ENCODE data around the gene GABRG3.

DNA sequence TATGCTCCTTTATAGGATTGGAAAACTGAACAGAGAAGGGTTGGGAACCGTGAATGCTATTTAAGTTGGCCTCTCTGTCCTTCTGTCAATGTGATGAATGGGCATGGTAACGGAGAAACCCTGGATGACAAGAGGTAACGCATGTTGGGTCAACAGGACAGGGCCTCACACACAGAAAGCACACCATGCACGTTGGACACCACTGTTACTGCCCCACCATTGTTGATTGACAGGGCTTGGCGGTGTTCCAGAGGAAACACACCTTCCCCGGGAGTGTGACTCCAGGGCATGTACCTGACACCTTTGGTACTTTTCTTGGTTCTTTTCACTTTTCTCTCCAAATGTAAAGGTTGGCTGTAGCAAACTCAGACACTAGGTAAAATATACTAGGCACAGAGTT lies 579.7 kb downstream of the GABRG3 start:
- TF ChIP-seq RAD21 (IDR thresholded peaks at IDR 0.05) = no peak
- TF ChIP-seq, protein P1, sequence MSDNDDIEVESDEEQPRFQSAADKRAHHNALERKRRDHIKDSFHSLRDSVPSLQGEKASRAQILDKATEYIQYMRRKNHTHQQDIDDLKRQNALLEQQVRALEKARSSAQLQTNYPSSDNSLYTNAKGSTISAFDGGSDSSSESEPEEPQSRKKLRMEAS (IDR thresholded peaks at IDR 0.05) = no peak
- TF ChIP-seq, protein P2, sequence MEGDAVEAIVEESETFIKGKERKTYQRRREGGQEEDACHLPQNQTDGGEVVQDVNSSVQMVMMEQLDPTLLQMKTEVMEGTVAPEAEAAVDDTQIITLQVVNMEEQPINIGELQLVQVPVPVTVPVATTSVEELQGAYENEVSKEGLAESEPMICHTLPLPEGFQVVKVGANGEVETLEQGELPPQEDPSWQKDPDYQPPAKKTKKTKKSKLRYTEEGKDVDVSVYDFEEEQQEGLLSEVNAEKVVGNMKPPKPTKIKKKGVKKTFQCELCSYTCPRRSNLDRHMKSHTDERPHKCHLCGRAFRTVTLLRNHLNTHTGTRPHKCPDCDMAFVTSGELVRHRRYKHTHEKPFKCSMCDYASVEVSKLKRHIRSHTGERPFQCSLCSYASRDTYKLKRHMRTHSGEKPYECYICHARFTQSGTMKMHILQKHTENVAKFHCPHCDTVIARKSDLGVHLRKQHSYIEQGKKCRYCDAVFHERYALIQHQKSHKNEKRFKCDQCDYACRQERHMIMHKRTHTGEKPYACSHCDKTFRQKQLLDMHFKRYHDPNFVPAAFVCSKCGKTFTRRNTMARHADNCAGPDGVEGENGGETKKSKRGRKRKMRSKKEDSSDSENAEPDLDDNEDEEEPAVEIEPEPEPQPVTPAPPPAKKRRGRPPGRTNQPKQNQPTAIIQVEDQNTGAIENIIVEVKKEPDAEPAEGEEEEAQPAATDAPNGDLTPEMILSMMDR (IDR thresholded peaks at IDR 0.05; ENCODE audit: low read depth, low read length, missing input control) = no peak
- no peak for TF ChIP-seq SP1 (IDR thresholded peaks at IDR 0.05)
- TF ChIP-seq FOXA1 (IDR thresholded peaks at IDR 0.05) = no peak
- TF ChIP-seq YY1 (IDR thresholded peaks at IDR 0.05) = no peak
- TF ChIP-seq, protein P3, sequence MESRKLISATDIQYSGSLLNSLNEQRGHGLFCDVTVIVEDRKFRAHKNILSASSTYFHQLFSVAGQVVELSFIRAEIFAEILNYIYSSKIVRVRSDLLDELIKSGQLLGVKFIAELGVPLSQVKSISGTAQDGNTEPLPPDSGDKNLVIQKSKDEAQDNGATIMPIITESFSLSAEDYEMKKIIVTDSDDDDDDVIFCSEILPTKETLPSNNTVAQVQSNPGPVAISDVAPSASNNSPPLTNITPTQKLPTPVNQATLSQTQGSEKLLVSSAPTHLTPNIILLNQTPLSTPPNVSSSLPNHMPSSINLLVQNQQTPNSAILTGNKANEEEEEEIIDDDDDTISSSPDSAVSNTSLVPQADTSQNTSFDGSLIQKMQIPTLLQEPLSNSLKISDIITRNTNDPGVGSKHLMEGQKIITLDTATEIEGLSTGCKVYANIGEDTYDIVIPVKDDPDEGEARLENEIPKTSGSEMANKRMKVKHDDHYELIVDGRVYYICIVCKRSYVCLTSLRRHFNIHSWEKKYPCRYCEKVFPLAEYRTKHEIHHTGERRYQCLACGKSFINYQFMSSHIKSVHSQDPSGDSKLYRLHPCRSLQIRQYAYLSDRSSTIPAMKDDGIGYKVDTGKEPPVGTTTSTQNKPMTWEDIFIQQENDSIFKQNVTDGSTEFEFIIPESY (IDR thresholded peaks at IDR 0.05) = no peak
- TF ChIP-seq TAF1 (conservative IDR thresholded peaks at IDR 0.05) = no peak
- no peak for TF ChIP-seq GABPA (IDR thresholded peaks at IDR 0.05 in 1 of 2, conservative IDR thresholded peaks at IDR 0.05 in 1 of 2)
- TF ChIP-seq REST (IDR thresholded peaks at IDR 0.05) = no peak
- TF ChIP-seq JUND (IDR thresholded peaks at IDR 0.05) = no peak

Measured in liver (tissue), 3 donors.